ENCODE measurements around the gene TMCO4. TPM values are rescaled to one million over a fixed set of nuclear protein-coding genes. Genes with fewer than 3 reads are reported as not detected.

TMCO4 gene
- polyA plus RNA-seq, 4 donors, result 13.1 to 59.0 (median 37.0) TPM

DNA sequence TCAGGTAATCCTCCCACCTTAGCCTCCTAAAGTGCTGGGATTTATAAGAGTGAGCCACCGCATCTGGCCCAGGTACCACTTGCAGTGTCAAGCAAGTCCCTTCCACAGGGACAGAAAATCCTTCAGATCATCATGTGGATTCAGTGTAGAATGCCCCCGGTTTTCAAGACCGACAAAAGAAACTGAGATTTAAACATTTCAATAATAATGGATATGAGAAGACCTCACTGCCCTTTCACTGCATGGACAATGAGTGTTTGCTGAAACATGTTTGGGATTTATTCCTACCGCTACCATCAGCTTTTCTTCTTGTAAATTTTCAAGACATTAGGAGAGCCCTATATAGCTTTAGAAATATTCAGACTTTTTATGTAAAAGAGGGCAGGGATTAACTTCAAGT is 93.6 kb downstream of the TMCO4 start:
- 85 to 93% (median 92%) methylated on average over 4 of the region's 4 CpGs for WGBS, 3 donors
- Histone ChIP-seq H3K36me3 (ENCODE audit: control insufficient read depth in 3 of 3, insufficient read depth in 2 of 3, low read depth in 1 of 3, low read length in 3 of 3) (peaks cover 4 to 6% (median 5%) of the 10 kb centered on the region in 3 donors), H3K4me3 (ENCODE audit: low read depth in 1 of 3, low read length in 3 of 3) (no peak overlapping the region), H3K27me3 (ENCODE audit: control insufficient read depth in 3 of 3, insufficient read depth in 3 of 3, low read length in 3 of 3) (no peaks in the 10 kb centered on the region), H3K4me1 (ENCODE audit: control insufficient read depth in 3 of 3, insufficient read depth in 2 of 3, low read depth in 1 of 3, low read length in 2 of 3) (peaks cover 0 to 6% (median 0%) of the 10 kb centered on the region in 3 donors), H3K27ac (ENCODE audit: low read depth in 1 of 3, low read length in 2 of 3) (no peak overlapping the region), H3K9me3 (ENCODE audit: control insufficient read depth in 2 of 2, insufficient read depth in 1 of 2, low read depth in 1 of 2, low read length in 1 of 2) (no peaks in the 10 kb centered on the region)
- FAIRE-seq (no peak), DNase-seq (no peak)

DNA sequence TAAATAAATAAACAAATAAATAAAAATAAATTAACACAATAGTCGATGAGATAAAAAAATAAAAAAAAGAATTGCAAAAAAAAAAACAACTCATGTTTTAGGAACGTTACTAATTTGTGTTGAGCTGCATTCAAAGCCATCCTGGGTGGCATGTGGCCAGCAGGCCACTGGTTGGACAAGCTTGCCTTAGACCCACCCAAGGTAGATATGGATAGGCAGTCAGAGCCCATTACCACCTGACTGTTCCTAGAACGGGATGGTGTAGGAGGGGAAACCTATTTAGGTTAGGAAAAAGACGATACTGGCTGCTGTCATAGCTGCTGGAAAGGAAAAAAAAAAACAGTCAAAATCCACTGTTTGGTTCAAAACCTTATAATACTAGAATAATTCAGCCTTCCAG is 94.3 kb downstream of the TMCO4 start:
- 82 to 89% (median 88%) methylated on average over 4 of the region's 4 CpGs for WGBS, 3 donors
- Histone ChIP-seq H3K27me3 (ENCODE audit: control insufficient read depth in 3 of 3, insufficient read depth in 3 of 3, low read length in 3 of 3) (no peaks in the 10 kb centered on the region), H3K9me3 (ENCODE audit: control insufficient read depth in 2 of 2, insufficient read depth in 1 of 2, low read depth in 1 of 2, low read length in 1 of 2) (no peaks in the 10 kb centered on the region)

DNA sequence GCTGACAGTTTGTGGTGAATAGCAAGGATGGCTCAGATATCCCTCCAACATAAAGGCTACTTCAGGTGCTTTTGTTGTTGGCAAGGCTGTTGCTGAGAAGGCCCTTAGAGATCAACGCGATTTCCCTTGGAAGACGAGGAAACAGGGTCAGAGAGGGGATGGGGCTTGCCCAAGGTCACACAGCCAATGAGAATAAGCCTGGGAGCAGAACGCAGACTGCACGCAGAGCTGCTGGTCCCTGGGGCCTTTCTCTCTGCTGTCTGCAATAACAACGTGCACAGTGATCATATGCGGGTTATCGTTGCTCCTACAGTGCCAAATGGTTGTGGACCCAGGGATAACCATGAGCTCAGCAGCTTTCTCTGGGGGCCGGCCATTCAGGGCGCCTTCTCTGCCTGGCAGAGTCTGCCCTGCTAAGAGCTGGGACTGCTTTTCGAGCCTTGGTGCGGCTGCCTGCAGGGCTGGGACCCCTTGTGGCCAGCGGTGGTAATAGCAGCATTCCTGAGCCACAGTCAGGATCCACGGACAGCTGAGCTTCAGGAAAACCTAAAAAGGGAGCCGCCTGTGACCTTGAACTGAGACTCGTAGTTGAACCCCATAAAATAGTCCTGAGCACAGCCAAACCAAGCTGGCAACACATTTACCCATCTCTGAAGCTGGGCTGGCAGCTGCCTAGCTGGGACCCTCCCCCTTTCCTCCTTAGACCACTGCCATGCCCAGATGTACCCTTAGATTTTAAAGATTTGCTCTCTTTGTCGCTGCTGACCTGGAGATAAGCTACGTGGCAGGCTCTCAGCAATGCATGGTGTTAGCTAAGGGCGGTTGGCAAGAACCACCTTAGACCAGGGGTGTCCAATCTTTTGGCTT is 95.2 kb downstream of the TMCO4 start:
- H3K4me3 ChIP-seq (ENCODE audit: low read depth in 1 of 3, low read length in 3 of 3), result no peak overlapping the region
- H3K27ac ChIP-seq (ENCODE audit: low read depth in 1 of 3, low read length in 2 of 3), result no peak overlapping the region
- DNase-seq, result peak; percentile 65 to 79
- no peaks in the 10 kb centered on the region for H3K27me3 ChIP-seq (ENCODE audit: control insufficient read depth in 3 of 3, insufficient read depth in 3 of 3, low read length in 3 of 3)
- FAIRE-seq, result no peak
- no peaks in the 10 kb centered on the region for H3K9me3 ChIP-seq (ENCODE audit: control insufficient read depth in 2 of 2, insufficient read depth in 1 of 2, low read depth in 1 of 2, low read length in 1 of 2)
- WGBS, 3 donors, result 29 to 38% (median 32%) methylated on average over 19 of the region's 19 CpGs
- H3K4me1 ChIP-seq (ENCODE audit: control insufficient read depth in 3 of 3, insufficient read depth in 2 of 3, low read depth in 1 of 3, low read length in 2 of 3), result peaks cover 0 to 6% (median 0%) of the 10 kb centered on the region in 3 donors
- H3K36me3 ChIP-seq (ENCODE audit: control insufficient read depth in 3 of 3, insufficient read depth in 2 of 3, low read depth in 1 of 3, low read length in 3 of 3), result peaks cover 4 to 15% (median 11%) of the 10 kb centered on the region in 3 donors

More for the DNA sequence above, 94.3 kb downstream of the TMCO4 start:
- Histone ChIP-seq H3K4me3 (ENCODE audit: low read depth in 1 of 3, low read length in 3 of 3) (no peak overlapping the region), H3K36me3 (ENCODE audit: control insufficient read depth in 3 of 3, insufficient read depth in 2 of 3, low read depth in 1 of 3, low read length in 3 of 3) (peaks cover 4 to 10% (median 8%) of the 10 kb centered on the region in 3 donors), H3K4me1 (ENCODE audit: control insufficient read depth in 3 of 3, insufficient read depth in 2 of 3, low read depth in 1 of 3, low read length in 2 of 3) (peaks cover 0 to 6% (median 0%) of the 10 kb centered on the region in 3 donors), H3K27ac (ENCODE audit: low read depth in 1 of 3, low read length in 2 of 3) (no peak overlapping the region)
- FAIRE-seq, result no peak
- no peak for DNase-seq

DNA sequence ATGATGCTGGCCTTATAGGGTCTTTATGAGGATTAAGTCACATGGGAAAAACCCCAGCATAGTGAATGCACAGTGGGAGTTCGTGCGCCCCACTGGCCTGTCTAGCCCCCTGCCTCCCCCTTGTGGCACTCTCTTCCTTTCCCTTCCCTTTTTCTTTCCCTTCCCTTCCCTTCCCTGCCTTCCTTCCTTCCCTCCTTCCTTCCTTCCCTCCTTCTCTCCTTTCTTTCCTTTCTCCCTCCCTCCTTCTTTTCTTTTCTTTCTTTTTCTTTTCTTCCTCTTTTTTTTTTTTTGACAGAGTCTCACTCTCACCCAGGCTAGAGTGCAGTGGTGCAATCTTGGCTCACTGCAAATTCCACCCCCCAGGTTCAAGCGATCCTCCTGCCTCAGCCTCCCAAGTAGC is 96.4 kb downstream of the TMCO4 start:
- Histone ChIP-seq H3K27ac (ENCODE audit: low read depth in 1 of 3, low read length in 2 of 3) (no peak overlapping the region), H3K36me3 (ENCODE audit: control insufficient read depth in 3 of 3, insufficient read depth in 2 of 3, low read depth in 1 of 3, low read length in 3 of 3) (peaks cover 4 to 12% (median 8%) of the 10 kb centered on the region in 3 donors), H3K27me3 (ENCODE audit: control insufficient read depth in 3 of 3, insufficient read depth in 3 of 3, low read length in 3 of 3) (no peaks in the 10 kb centered on the region), H3K4me3 (ENCODE audit: low read depth in 1 of 3, low read length in 3 of 3) (no peak overlapping the region), H3K4me1 (ENCODE audit: control insufficient read depth in 3 of 3, insufficient read depth in 2 of 3, low read depth in 1 of 3, low read length in 2 of 3) (peaks cover 0 to 6% (median 0%) of the 10 kb centered on the region in 3 donors), H3K9me3 (ENCODE audit: control insufficient read depth in 2 of 2, insufficient read depth in 1 of 2, low read depth in 1 of 2, low read length in 1 of 2) (no peaks in the 10 kb centered on the region)
- DNase-seq (no peak), FAIRE-seq (no peak)
- WGBS, 3 donors, result 94 to 100% (median 94%) methylated on average over 3 of the region's 3 CpGs

DNA sequence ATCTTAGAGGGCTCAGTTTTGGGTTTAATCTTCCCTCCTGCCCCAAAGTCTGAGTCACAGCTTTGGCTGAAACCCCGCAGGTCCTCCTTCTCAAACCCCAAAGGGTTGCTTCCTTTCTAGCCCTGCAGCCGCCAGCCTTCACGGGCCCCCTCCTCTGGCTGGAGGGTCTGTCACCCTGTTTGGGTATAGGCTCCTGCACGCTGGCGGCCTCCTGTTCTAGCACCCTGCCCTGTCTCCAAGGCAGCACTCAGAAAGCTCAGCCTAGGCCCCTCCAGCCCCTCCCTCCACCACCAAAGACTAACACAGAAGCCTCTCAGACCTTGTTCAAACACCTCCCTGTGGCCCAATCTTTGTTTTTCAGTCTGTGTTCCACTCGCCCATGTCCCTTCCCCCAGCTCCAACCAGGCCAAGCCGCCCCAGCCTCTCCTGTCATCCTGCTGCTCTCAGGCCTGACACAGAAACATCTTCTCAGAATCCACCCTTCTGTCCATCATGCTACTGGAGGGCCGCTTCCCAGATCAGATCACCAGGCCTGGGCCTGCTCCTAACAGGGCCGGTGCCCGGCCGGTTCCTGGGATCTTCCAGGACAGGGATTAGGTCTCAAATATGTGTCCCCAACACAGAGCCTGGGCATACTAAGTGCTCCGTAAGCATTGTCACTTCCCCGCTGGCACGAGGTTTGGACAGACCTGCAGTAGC is 99.5 kb downstream of the TMCO4 start:
- Histone ChIP-seq H3K27ac (ENCODE audit: low read depth in 1 of 3, low read length in 2 of 3) (no peak overlapping the region), H3K9me3 (ENCODE audit: control insufficient read depth in 2 of 2, insufficient read depth in 1 of 2, low read depth in 1 of 2, low read length in 1 of 2) (no peaks in the 10 kb centered on the region), H3K4me1 (ENCODE audit: control insufficient read depth in 3 of 3, insufficient read depth in 2 of 3, low read depth in 1 of 3, low read length in 2 of 3) (peaks cover 0 to 6% (median 0%) of the 10 kb centered on the region in 3 donors), H3K36me3 (ENCODE audit: control insufficient read depth in 3 of 3, insufficient read depth in 2 of 3, low read depth in 1 of 3, low read length in 3 of 3) (peaks cover 2 to 19% (median 8%) of the 10 kb centered on the region in 3 donors), H3K27me3 (ENCODE audit: control insufficient read depth in 3 of 3, insufficient read depth in 3 of 3, low read length in 3 of 3) (no peaks in the 10 kb centered on the region), H3K4me3 (ENCODE audit: low read depth in 1 of 3, low read length in 3 of 3) (no peak overlapping the region)
- DNase-seq (no peak), FAIRE-seq (no peak)
- WGBS, 3 donors, result 93 to 98% (median 94%) methylated on average over 14 of the region's 14 CpGs

DNA sequence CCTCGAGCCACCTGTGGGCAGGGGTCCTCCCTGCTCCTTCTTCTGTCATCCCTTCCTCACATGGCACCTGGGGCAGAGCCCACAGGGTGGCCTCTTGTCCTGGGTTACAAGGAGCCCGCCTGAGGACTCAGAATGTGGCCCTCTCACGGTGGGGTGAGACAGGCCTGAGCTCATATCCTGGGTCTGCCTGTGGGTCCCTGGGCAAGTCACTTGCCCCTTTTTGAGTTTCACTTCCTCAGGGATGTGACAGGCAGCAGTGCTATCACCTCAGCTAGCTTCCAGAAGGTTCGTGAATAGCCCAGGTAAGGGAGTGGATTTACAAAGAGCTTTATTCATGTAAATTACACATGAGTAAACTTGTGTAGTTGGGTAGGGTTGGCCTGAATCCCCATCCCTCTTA is 101.5 kb downstream of the TMCO4 start:
- Histone ChIP-seq H3K27me3 (ENCODE audit: control insufficient read depth in 3 of 3, insufficient read depth in 3 of 3, low read length in 3 of 3) (no peaks in the 10 kb centered on the region), H3K36me3 (ENCODE audit: control insufficient read depth in 3 of 3, insufficient read depth in 2 of 3, low read depth in 1 of 3, low read length in 3 of 3) (peaks cover 4 to 32% (median 11%) of the 10 kb centered on the region in 3 donors), H3K9me3 (ENCODE audit: control insufficient read depth in 2 of 2, insufficient read depth in 1 of 2, low read depth in 1 of 2, low read length in 1 of 2) (no peaks in the 10 kb centered on the region), H3K4me1 (ENCODE audit: control insufficient read depth in 3 of 3, insufficient read depth in 2 of 3, low read depth in 1 of 3, low read length in 2 of 3) (no peaks in the 10 kb centered on the region), H3K27ac (ENCODE audit: low read depth in 1 of 3, low read length in 2 of 3) (no peak overlapping the region), H3K4me3 (ENCODE audit: low read depth in 1 of 3, low read length in 3 of 3) (no peak overlapping the region)
- 86 to 95% (median 90%) methylated on average over 4 of the region's 4 CpGs for WGBS, 3 donors
- FAIRE-seq, result no peak
- no peak for DNase-seq

- H3K27ac ChIP-seq (ENCODE audit: low read depth in 1 of 3, low read length in 2 of 3), result no peak overlapping the region
Observed at GRCh38 chr1:19696820-19697219, 102.9 kb downstream of the TMCO4 start.

GRCh38 chr1:19695772-19696171 is 103.9 kb downstream of the TMCO4 start:
- Histone ChIP-seq H3K4me3 (ENCODE audit: low read depth in 1 of 3, low read length in 3 of 3) (no peak overlapping the region), H3K36me3 (ENCODE audit: control insufficient read depth in 3 of 3, insufficient read depth in 2 of 3, low read depth in 1 of 3, low read length in 3 of 3) (peaks cover 10 to 39% (median 16%) of the 10 kb centered on the region in 3 donors), H3K9me3 (ENCODE audit: control insufficient read depth in 2 of 2, insufficient read depth in 1 of 2, low read depth in 1 of 2, low read length in 1 of 2) (no peaks in the 10 kb centered on the region), H3K4me1 (ENCODE audit: control insufficient read depth in 3 of 3, insufficient read depth in 2 of 3, low read depth in 1 of 3, low read length in 2 of 3) (no peaks in the 10 kb centered on the region), H3K27me3 (ENCODE audit: control insufficient read depth in 3 of 3, insufficient read depth in 3 of 3, low read length in 3 of 3) (no peaks in the 10 kb centered on the region), H3K27ac (ENCODE audit: low read depth in 1 of 3, low read length in 2 of 3) (no peak overlapping the region)
- DNase-seq, result no peak
- FAIRE-seq, result no peak
- WGBS, 3 donors, result 85 to 97% (median 95%) methylated on average over 7 of the region's 7 CpGs

More at GRCh38 chr1:19696820-19697219, 102.9 kb downstream of the TMCO4 start:
- H3K36me3 ChIP-seq (ENCODE audit: control insufficient read depth in 3 of 3, insufficient read depth in 2 of 3, low read depth in 1 of 3, low read length in 3 of 3), result peaks cover 7 to 35% (median 13%) of the 10 kb centered on the region in 3 donors
- 95 to 98% (median 96%) methylated on average over 8 of the region's 8 CpGs for WGBS, 3 donors
- FAIRE-seq, result no peak
- H3K27me3 ChIP-seq (ENCODE audit: control insufficient read depth in 3 of 3, insufficient read depth in 3 of 3, low read length in 3 of 3), result no peaks in the 10 kb centered on the region
- no peaks in the 10 kb centered on the region for H3K9me3 ChIP-seq (ENCODE audit: control insufficient read depth in 2 of 2, insufficient read depth in 1 of 2, low read depth in 1 of 2, low read length in 1 of 2)
- no peak for DNase-seq
- H3K4me3 ChIP-seq (ENCODE audit: low read depth in 1 of 3, low read length in 3 of 3), result no peak overlapping the region
- no peaks in the 10 kb centered on the region for H3K4me1 ChIP-seq (ENCODE audit: control insufficient read depth in 3 of 3, insufficient read depth in 2 of 3, low read depth in 1 of 3, low read length in 2 of 3)

Data from small intestine (tissue), 7 donors.